Islet of Langerhans (tissue), 1 donor: ENCODE measurements around the gene VAV2.
"Not testable (repeated sequence)": the region's sequence is repeated elsewhere in the genome, so short reads cannot be mapped to it uniquely, and the experiment has no call there.

ENCODE experiments used
- FAIRE-seq: peaks from one replicate; lab custom pipeline; 2011; peaks lifted over from hg19 to GRCh38; lab: Jason Lieb, UNC

VAV2 gene

DNA sequence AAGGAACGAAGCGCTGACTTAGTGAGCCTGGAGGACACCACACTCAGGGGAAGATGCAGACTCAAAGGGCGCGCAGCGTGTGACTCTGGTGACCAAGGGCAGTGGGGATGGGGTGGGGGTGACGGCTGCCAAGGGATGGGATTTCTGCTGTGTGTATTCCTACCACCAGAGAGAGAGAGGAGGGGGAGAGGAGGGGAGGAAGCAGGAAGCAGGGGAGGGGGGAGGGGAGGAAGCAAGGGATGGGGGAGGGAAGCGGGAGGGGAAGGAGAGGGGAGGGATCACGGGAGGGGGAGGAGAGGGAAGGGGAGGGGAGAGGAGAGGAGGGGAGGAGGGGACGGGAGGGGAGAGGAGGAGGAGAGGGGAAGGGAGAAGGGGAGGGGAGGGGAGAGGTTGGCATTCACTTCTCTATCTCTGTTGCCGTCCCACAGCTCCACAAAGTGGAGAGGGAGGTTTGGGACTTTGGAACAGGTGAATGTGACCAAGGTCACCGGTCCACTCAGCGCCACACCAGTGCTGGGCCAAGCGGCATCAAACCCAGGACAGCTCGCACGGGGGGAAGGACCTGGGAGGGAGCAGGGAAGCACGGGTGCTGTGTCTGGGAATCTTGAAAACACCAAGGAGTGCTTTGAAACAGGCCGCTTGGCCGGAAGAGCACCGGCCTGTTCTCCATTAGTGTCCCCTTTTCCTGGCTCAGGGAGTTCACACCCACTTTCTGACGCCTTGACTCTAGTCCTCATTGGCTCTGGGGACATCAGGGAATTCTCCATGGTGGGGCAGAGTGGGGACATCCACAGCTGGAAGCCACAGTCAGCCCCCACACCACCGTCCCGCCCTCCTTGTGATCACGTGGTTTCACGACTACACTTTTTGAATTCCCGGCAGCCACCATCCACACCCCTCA is 77.4 kb downstream of the VAV2 start:
- no peak for FAIRE-seq

GRCh38 chr9:133913571-133914369 is 78.4 kb downstream of the VAV2 start:
- no peak for FAIRE-seq

GRCh38 chr9:133910855-133911514 is 81.1 kb downstream of the VAV2 start:
- no peak for FAIRE-seq

GRCh38 chr9:133906932-133907910 is 84.9 kb downstream of the VAV2 start:
- FAIRE-seq, result no peak

DNA sequence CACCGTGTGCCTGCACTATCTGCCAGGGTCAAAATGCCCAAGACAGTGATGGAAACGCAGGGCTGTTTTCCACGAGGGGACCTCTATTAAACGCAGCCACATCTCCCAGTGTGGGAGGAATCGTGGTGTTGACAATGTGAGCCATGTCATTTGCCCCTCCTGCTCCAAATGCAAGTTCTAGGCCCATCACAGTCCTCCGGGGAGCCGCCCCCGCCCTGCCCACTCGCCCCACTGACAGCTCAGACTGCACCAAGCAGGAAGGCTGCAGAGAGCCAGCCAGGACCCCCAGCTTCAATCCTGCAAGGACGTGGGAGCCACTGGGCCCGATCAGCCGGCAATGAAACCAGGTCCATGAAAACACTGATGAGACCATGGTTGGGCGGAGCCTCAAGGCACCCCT is 85.9 kb downstream of the VAV2 start:
- no peak for FAIRE-seq

DNA sequence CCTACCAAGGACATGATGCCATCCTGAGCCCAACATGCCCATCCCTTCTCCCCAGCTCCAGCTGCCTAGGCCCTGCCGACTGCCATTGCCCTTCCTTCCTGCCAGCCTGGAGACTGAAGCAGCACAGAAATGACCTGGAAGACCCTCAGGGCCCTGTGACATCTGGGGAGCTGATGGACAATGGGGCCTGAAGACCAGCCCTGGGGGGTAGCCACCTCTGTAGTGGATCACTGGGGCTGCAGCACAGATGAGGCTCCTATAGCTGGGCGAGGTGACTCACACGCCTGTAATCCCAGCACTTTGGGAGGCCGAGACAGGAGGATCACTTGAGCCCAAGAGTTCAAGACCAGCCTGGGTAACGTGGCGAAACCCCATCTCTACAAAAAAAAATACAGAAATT is 86.6 kb downstream of the VAV2 start:
- FAIRE-seq, result no peak

GRCh38 chr9:133904346-133905090 is 87.6 kb downstream of the VAV2 start:
- FAIRE-seq, result no peak

DNA sequence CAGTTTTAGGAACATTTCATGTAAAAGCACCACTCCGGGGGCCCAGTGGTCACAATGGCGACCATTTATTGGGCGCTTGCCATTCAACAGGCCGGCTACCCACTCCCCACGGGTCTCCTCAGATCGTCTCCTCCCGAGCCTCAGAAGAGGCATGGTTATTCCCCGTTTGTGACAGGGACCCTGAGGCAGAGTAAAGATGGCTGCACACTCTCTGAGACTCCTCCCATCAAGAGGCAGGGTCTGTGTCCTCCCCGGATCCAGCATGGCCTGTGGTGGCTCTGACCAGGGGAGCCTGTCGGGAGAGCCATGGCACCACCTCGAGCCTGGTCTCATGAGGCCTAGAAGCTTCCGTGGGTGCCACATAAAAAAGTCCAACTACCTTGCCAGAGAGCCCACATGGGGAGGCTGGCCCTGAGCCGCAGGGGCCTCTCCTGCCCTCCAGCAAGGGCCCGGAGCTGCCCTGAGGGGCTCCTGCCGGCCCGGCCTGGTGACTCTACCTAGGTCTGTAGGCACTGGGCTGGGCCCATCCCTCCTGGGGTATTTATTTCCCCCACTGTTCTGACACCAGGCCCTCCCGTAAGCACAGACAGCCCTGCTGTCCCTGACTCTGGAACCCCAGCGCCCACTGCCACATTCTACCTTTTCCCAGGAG is 90.8 kb downstream of the VAV2 start:
- no peak for FAIRE-seq

DNA sequence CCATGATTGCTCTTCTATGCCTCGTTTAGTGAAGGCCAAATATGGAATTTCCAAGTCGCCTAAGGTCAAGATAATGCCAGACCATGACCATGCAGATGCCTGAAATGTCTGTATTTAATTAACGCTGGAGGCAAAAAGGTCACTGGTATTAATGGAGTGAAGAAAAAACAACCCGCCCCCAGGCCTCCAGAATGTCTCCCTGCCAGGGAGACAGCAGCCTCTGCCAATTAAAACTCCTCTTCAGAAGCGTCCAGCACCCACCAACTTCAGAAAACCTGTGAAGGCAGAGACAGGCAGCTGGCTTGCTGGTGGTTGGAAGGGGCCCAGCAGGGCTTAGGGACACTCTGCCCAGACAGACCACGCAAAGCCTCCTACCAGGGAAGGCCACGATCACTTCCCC is 94.4 kb downstream of the VAV2 start:
- peak; percentile 66 for FAIRE-seq

DNA sequence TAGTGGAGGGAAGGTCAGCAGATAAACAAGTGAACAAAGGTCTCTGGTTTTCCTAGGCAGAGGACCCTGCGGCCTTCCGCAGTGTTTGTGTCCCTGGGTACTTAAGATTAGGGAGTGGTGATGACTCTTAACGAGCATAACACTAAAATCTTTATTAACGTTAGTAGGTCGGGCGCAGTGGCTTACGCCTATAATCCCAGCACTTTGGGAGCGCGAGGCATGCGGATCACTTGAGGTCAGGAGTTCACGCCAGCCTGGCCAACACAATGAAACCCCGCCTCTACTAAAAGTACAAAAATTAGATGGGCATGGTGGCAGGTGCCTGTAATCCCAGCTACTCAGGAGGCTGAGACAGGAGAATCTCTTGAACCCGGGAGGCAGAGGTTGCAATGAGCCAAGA is 96.1 kb downstream of the VAV2 start:
- FAIRE-seq, result not testable (repeated sequence)

DNA sequence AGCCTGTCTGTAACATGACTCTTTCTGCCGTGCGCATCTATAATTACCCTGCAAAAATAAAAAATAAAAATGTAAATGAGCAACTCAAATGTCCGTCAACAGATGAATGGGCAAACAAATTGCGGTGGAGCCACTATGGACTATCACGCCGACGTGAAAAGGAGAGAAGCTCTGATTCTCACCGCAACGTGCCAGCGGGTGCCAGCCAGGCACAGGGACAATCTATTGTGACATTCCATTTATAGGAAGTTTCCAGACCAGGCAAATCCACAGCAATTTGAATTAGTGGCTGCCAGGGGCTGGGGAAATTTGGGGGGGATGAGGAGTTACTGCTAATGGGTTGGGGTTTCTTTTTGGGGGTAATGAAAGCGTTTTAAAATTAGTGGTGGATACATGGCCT is 96.8 kb downstream of the VAV2 start:
- FAIRE-seq, result no peak

DNA sequence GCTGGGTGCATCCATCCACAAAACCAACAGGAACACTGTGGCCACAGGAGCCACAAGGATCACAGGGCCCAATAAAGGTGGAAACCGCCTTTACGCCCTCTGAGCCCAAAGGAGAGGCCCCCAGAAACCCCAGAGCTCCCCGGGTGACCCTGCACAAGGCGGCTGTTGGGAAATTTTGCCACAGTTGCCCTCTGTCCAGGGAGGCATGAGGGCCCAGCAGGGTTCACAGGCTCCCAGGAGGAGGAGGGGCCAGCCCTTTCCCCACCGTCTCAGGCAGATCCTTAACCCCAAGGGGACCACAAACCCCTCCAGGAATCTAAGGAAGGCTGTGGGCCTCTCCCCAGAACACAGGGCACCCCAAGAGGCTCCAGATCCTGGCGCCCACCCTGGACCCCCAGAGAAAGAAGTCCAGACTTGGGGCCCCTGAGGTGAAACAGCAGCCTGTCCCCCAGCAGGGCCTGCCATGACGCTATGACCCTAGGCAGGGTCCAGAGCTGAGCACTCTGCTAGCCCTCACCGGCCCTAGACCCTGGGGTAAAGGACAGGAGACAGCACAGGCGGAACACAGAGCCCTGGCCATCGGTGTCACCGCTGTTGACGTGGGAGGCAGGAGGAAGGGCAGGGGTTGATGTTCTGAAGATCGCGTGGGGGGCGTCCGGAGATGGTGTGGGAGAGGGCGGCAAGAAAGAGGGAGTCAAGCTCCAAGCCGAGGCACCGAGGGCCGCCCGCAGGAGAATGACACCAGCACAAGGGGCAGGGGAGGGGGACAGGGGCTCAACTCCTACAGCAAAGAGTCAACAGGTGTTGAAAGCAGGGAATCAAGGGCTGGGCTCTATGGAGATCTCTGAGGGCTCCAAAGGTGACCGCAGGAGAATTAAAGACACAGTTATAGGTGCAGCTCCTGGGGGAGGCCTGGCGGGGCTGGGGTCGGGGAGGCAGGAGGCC is 97.5 kb downstream of the VAV2 start:
- no peak for FAIRE-seq

DNA sequence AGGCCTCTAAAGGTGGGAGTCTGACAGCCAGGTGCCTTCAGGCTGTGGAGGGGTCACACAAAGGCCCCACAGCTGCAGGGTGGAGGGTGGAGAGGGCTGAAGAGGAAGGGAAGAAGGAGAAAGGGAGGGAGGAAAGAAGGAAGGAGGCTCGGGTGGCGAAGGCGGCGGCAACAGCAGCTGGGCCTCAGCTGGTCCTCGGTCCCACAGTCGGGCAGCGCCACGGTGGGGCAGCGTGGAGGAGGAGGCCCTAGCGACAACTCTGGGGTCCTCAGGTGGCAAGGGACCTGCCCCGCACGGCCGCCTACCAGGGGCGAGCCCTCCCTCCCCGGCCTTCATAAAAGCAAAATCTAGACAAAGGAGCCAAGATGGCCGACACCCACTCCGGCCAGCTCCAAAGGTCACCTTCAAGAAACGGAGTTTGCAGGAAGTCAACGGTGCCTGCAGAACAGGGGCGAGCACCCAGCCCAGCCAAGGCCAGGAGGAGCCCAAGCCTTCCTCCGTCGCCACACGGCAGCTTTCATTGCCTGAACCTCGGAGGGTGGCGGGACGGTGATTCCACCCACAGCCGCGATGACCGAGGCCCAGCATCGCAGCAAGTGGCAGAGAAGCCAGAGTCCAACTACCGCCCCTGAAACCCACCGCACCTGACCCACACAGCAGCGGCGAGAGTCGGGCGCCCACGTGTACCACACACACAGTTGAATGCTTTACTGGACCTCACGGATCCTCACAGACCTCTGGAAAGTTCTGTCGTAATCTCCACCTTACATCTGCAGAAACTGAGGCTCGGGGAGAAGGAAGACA is 98.7 kb downstream of the VAV2 start:
- FAIRE-seq, result no peak

GRCh38 chr9:133892193-133892920 is 99.8 kb downstream of the VAV2 start:
- no peak for FAIRE-seq

DNA sequence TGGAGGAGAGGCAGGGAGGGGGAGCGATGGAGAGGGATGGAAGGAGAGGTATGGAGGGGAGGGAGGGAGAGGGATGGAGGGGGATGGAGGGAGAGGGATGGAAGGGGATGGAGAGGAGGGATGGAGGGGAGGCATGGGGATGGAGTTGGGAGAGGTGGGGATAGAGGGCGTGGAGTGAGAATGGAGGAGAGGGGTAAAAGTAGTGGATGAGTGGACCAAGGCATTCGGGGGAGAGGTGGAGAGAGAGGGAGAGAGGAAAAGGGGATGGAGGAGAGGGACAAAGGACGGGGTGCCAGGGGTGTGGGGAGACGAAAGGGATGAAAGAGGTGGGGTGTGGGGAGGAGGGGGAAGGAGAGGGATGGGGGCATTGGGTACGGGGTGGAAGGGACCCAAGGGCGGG is 100.4 kb downstream of the VAV2 start:
- FAIRE-seq, result no peak

DNA sequence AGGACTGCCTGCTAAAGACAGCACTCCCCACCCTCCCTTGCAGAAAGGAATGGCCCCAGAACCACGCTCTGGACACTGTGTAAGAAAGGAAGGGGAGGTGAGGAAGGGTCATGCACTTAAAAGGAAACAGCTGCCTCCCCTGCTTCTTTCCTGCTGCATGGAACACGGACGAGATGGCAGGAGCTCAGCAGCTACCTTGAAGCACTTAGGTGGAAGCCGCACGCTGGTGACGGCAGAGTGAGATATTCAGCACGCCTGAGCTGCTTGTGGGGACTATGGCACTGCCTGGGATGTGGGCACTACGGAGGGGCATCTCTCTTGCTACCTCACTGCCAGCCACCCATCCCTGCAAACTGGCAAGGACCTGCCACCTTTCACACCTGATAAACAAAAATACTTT is 101.5 kb downstream of the VAV2 start:
- no peak for FAIRE-seq

GRCh38 chr9:133889584-133890301 is 102.4 kb downstream of the VAV2 start:
- FAIRE-seq, result no peak
